ENCODE measurements around the gene NT5C3B. TPM values are rescaled to one million over a fixed set of nuclear protein-coding genes. Genes with fewer than 3 reads are reported as not detected.

The NT5C3B gene
- total and polyA plus RNA-seq, 4 donors: 43.5 to 155 (median 82.3) TPM

DNA sequence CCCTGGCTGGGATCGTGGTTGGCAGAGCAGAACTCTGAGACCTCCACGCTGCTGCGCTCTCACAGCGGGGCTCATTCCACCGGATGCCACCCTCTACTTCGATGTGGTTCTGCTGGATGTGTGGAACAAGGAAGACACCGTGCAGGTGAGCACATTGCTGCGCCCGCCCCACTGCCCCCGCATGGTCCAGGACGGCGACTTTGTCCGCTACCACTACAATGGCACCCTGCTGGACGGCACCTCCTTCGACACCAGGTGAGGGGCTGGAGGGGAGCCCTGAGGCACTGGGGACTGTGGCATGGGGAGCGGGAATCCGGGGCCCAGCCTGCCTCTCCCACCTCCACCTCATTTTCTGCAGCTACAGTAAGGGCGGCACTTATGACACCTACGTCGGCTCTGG is 18.0 kb downstream of the NT5C3B start:
- Histone ChIP-seq H3K4me1 (ENCODE audit: control insufficient read depth in 1 of 2, insufficient read depth in 2 of 2, low read length in 2 of 2) (no peaks in the 10 kb centered on the region), H3K27ac (ENCODE audit: low read depth in 1 of 2, low read length in 2 of 2) (no peak overlapping the region), H3K36me3 (ENCODE audit: control insufficient read depth in 1 of 2, insufficient read depth in 2 of 2, low read length in 1 of 2) (no peaks in the 10 kb centered on the region), H3K9me3 (ENCODE audit: control insufficient read depth, low read length) (no peaks in the 10 kb centered on the region), H3K27me3 (ENCODE audit: control insufficient read depth in 1 of 2, insufficient read depth in 2 of 2, low read length in 1 of 2) (no peaks in the 10 kb centered on the region), H3K4me3 (ENCODE audit: low read length in 2 of 2) (no peak overlapping the region)
- DNase-seq (no peak), ATAC-seq (ENCODE audit: low FRiP score) (no peak)
- WGBS, 2 donors: 96% methylated on average over 20 of the region's 20 CpGs
- intact Hi-C loops (cut with DNase I): no loop called here

DNA sequence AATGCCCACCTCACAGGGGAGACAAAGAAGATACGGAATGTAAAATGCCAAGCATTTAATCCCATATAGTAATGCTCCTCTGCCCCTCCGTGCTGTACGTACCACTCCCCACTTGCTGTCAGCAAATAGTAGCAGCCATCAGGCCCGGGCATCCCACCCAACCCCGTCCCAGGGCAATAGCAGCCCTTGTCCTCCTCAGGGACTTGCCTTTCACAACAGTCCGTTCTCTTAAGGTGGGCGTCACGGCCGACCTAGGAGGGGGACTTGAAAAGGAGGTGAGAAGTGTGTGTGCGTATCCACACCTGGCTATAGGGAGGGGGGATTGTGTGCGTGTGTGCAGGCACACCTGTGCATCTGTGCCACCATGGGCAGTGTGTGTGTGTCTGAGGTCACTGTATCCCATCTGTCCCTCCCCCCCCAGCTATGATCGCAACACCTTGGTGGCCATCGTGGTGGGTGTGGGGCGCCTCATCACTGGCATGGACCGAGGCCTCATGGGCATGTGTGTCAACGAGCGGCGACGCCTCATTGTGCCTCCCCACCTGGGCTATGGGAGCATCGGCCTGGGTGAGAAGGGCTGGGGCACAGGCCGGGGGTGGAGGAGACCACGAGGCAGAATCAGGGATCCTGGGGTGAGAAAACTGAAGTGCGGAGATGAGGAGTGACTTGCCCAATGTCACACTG is 19.3 kb downstream of the NT5C3B start:
- H3K4me3 ChIP-seq (ENCODE audit: low read length in 2 of 2): no peak overlapping the region
- H3K9me3 ChIP-seq (ENCODE audit: control insufficient read depth, low read length): no peaks in the 10 kb centered on the region
- ATAC-seq (ENCODE audit: low FRiP score) (no peak), DNase-seq (no peak)
- no peaks in the 10 kb centered on the region for H3K36me3 ChIP-seq (ENCODE audit: control insufficient read depth in 1 of 2, insufficient read depth in 2 of 2, low read length in 1 of 2)
- H3K27ac ChIP-seq (ENCODE audit: low read depth in 1 of 2, low read length in 2 of 2): no peak overlapping the region
- H3K27me3 ChIP-seq (ENCODE audit: control insufficient read depth in 1 of 2, insufficient read depth in 2 of 2, low read length in 1 of 2): no peaks in the 10 kb centered on the region
- intact Hi-C loops (cut with DNase I): no loop called here
- 93% methylated on average over 23 of the region's 23 CpGs for WGBS, 2 donors
- no peaks in the 10 kb centered on the region for H3K4me1 ChIP-seq (ENCODE audit: control insufficient read depth in 1 of 2, insufficient read depth in 2 of 2, low read length in 2 of 2)

DNA sequence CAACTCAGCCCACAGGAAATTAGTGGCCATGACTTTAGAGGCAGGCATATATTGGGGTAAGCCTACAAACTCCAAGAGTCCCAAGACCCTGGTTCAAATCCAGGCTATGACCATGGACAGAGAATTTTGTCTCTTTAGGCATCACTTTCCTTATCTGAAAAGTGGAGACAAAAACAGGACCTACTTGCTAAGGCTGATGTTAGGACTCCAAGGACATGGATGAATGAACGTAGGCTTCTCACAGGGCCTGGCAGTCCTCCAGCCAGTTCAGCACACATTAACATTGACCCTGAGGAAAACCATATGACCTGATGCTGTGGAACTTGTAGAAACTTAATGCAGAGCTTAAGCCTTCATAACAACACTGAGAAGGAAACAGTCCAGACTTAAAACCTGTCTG is 21.8 kb downstream of the NT5C3B start:
- no peak for ATAC-seq (ENCODE audit: low FRiP score)
- 19 to 20% methylated on average over 1 of the region's 1 CpG for WGBS, 2 donors

DNA sequence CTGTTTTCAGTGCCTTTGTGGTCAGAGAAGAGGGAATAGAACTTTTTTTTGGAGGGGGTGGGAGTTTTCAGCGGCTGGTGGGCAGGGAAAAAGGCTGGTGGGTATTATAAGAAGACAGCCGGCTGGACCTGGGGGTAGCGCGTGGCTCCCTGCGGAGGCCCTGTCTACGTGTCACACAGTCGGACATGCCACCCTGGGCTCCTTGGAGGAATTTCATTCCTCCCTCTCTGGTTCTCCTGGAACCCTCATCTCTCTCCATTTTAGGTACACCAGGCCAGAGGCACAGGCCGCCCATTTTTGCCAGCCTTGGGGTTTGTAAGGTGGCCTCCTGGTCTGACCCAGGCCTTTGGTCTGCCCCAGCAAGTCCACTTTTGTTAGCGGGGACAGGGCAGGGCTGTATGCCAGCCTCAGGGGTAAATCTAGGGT is 22.3 kb downstream of the NT5C3B start:
- Histone ChIP-seq H3K36me3 (ENCODE audit: control insufficient read depth in 1 of 2, insufficient read depth in 2 of 2, low read length in 1 of 2) (no peaks in the 10 kb centered on the region), H3K4me1 (ENCODE audit: control insufficient read depth in 1 of 2, insufficient read depth in 2 of 2, low read length in 2 of 2) (no peaks in the 10 kb centered on the region), H3K9me3 (ENCODE audit: control insufficient read depth, low read length) (no peaks in the 10 kb centered on the region), H3K4me3 (ENCODE audit: low read length in 2 of 2) (peak overlapping the region in 1 of 2 donors; percentile 64), H3K27me3 (ENCODE audit: control insufficient read depth in 1 of 2, insufficient read depth in 2 of 2, low read length in 1 of 2) (no peaks in the 10 kb centered on the region), H3K27ac (ENCODE audit: low read depth in 1 of 2, low read length in 2 of 2) (peak overlapping the region in 1 of 2 donors; percentile 41)
- no peak for ATAC-seq (ENCODE audit: low FRiP score)
- no peak for DNase-seq
- 18 to 20% methylated on average over 9 of the region's 9 CpGs for WGBS, 2 donors
- intact Hi-C loops (cut with DNase I): no loop called here

More for the DNA sequence above, 21.8 kb downstream of the NT5C3B start:
- DNase-seq: no peak
- peak overlapping the region in 1 of 2 donors; percentile 41 for H3K27ac ChIP-seq (ENCODE audit: low read depth in 1 of 2, low read length in 2 of 2)
- intact Hi-C loops (cut with DNase I): no loop called here
- H3K9me3 ChIP-seq (ENCODE audit: control insufficient read depth, low read length): no peaks in the 10 kb centered on the region
- H3K4me1 ChIP-seq (ENCODE audit: control insufficient read depth in 1 of 2, insufficient read depth in 2 of 2, low read length in 2 of 2): no peaks in the 10 kb centered on the region
- no peak overlapping the region for H3K4me3 ChIP-seq (ENCODE audit: low read length in 2 of 2)
- H3K27me3 ChIP-seq (ENCODE audit: control insufficient read depth in 1 of 2, insufficient read depth in 2 of 2, low read length in 1 of 2): no peaks in the 10 kb centered on the region
- H3K36me3 ChIP-seq (ENCODE audit: control insufficient read depth in 1 of 2, insufficient read depth in 2 of 2, low read length in 1 of 2): no peaks in the 10 kb centered on the region

DNA sequence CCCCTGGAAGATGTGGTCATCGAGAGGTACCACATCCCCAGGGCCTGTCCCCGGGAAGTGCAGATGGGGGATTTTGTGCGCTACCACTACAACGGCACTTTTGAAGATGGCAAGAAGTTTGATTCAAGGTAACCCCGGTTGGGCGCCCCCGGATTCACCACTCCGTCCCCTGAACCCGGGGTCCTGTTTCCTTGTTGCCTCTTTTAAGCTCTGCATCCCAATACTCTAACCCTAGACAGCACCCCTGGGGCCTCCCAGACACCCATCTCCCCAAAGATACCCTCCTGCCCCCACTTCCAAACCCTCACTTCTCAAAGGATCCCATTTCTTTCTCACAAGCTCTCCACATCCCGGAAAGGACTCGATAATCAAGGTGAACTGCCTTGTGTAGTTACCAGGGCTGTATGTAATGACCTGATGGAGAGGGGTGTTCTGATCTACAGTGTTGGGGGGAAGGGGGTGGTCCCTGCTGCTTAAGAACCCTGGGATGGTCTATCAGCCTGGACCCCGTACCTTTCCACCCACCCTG is 22.8 kb downstream of the NT5C3B start:
- WGBS, 2 donors: 3 to 7% methylated on average over 12 of the region's 12 CpGs
- peak overlapping the region in 1 of 2 donors; percentile 41 for H3K27ac ChIP-seq (ENCODE audit: low read depth in 1 of 2, low read length in 2 of 2)
- DNase-seq (no peak), ATAC-seq (ENCODE audit: low FRiP score) (no peak)
- no peaks in the 10 kb centered on the region for H3K27me3 ChIP-seq (ENCODE audit: control insufficient read depth in 1 of 2, insufficient read depth in 2 of 2, low read length in 1 of 2)
- H3K4me1 ChIP-seq (ENCODE audit: control insufficient read depth in 1 of 2, insufficient read depth in 2 of 2, low read length in 2 of 2): no peaks in the 10 kb centered on the region
- intact Hi-C loops (cut with DNase I): no loop called here
- H3K4me3 ChIP-seq (ENCODE audit: low read length in 2 of 2): peak overlapping the region; percentile 64 to 77
- H3K36me3 ChIP-seq (ENCODE audit: control insufficient read depth in 1 of 2, insufficient read depth in 2 of 2, low read length in 1 of 2): no peaks in the 10 kb centered on the region
- H3K9me3 ChIP-seq (ENCODE audit: control insufficient read depth, low read length): no peaks in the 10 kb centered on the region

DNA sequence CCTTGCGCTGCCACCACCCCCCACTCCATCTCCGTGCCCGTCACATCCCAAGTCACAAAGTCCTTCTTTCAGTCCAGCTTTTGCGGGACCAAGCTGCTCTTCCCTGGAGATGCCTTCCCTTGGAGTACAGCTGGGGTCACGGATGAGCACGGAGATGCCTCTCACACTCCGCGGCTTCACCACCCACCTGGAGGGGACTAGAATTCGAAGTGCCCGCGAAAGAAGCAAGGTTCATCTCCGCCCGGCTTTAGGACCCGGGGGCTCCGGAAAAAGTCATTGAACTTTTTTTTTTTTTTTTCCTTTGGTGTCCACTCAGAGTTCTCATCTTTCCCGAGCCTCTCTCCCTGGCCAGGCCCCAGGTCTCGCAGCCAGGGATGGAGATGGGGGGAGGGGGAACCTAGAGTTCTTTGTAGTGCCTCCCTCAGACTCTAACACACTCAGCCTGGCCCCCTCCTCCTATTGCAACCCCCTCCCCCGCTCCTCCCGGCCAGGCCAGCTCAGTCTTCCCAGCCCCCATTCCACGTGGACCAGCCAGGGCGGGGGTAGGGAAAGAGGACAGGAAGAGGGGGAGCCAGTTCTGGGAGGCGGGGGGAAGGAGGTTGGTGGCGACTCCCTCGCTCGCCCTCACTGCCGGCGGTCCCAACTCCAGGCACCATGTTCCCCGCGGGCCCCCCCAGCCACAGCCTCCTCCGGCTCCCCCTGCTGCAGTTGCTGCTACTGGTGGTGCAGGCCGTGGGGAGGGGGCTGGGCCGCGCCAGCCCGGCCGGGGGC is 23.5 kb downstream of the NT5C3B start, which contains the start of gene FKBP10:
Gene FKBP10 (plus strand): TSS at position 624 of the 771 bp plus-strand sequence. CDS start 31 bp downstream, at position 655.
- intact Hi-C loops (cut with DNase I): no loop called here
- H3K27ac ChIP-seq (ENCODE audit: low read depth in 1 of 2, low read length in 2 of 2): peak within 1 kb of the TSS in 1 of 2 donors; percentile 56
- H3K4me3 ChIP-seq (ENCODE audit: low read length in 2 of 2): peak within 1 kb of the TSS; percentile 64 to 77
- peak; percentile 84 to 91 for DNase-seq
- H3K27me3 ChIP-seq (ENCODE audit: control insufficient read depth in 1 of 2, insufficient read depth in 2 of 2, low read length in 1 of 2): no peaks in the 10 kb centered on the region
- 1 to 2% methylated on average over 34 to 35 of the region's 35 CpGs for WGBS, 2 donors
- H3K36me3 ChIP-seq (ENCODE audit: control insufficient read depth in 1 of 2, insufficient read depth in 2 of 2, low read length in 1 of 2): peaks cover 0 to 2% of the 10 kb centered on the region in 2 donors
- no peaks in the 10 kb centered on the region for H3K4me1 ChIP-seq (ENCODE audit: control insufficient read depth in 1 of 2, insufficient read depth in 2 of 2, low read length in 2 of 2)
- H3K9me3 ChIP-seq (ENCODE audit: control insufficient read depth, low read length): no peaks in the 10 kb centered on the region
- ATAC-seq (ENCODE audit: low FRiP score): peak; percentile 83

DNA sequence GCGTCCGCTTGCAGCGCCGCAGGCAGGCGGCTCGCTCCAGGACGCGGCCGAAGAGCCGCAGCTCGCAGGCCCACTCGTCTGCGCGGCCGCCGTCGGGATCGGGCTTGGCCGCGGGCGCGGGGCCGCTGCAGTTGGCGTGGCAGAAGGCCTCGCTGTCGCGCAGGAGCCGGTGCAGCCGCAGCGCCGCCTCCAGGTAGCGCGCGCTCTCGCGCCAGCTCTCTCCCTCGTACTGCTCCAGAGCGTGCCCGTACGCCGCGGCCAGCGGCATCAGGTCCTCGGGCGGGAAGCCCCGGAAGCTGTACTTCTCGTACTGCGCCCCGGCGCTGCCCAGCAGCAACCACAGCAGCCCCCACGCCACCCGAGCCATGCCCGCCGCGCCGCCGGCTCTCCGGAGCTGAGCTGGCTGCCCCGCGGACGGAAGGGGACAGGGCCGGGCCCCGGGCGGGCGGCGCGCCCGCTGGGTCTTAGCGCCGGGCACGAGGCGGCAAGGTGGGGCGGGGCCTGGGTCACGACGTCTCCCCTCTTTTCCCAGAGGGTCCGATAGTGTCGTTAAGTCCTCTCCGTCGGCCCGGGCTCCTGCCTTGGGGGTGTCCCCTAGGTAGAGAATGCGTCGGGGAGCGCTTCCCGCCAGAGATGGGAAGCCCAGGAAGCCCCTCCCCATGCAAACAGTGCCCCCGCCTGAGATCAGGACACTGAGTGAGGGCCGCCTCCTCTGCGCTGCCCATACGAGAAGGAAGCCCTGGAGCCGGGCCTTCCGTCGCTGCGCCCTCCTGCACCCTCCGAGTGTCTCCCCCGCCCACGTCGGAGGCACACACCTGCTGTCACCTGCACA is 24.3 kb downstream of the NT5C3B start, which contains the start of gene P3H4:
Gene P3H4 (minus strand): TSS at position 401 of the 832 bp plus-strand sequence. CDS start 34 bp downstream, at position 367.
- WGBS, 2 donors: 0 to 1% methylated on average over 73 to 96 of the region's 96 CpGs
- Histone ChIP-seq H3K9me3 (ENCODE audit: control insufficient read depth, low read length) (no peaks in the 10 kb centered on the region), H3K27ac (ENCODE audit: low read depth in 1 of 2, low read length in 2 of 2) (peak within 1 kb of the TSS in 1 of 2 donors; percentile 56), H3K36me3 (ENCODE audit: control insufficient read depth in 1 of 2, insufficient read depth in 2 of 2, low read length in 1 of 2) (peaks cover 0 to 2% of the 10 kb centered on the region in 2 donors), H3K27me3 (ENCODE audit: control insufficient read depth in 1 of 2, insufficient read depth in 2 of 2, low read length in 1 of 2) (no peaks in the 10 kb centered on the region), H3K4me3 (ENCODE audit: low read length in 2 of 2) (peak within 1 kb of the TSS; percentile 64 to 77), H3K4me1 (ENCODE audit: control insufficient read depth in 1 of 2, insufficient read depth in 2 of 2, low read length in 2 of 2) (no peaks in the 10 kb centered on the region)
- intact Hi-C loops (cut with DNase I): no loop called here
- ATAC-seq (ENCODE audit: low FRiP score) (peak; percentile 90), DNase-seq (peak; percentile 82 to 93)

Data from aorta (tissue), 5 donors.